OCI-LY1 (cell line): ENCODE measurements around the gene BRD2.
A peak's percentile ranks its signal among the peaks of the same experiment; 100 is the strongest.

Experiments
- H2AFZ ChIP-seq: fragments of 200-600 bp; sonication (generic), shearing (Covaris generic); 2 replicates; pipeline ENCODE4 v1.6.0; 2014; ENCODE audit warnings: antibody characterized with exemption, mild to moderate bottlenecking, low read length
- H3F3A ChIP-seq: fragments of 200-600 bp; sonication (generic), shearing (Covaris generic); 2 replicates; pipeline ENCODE4 v1.6.0; 2014; ENCODE audit warnings: mild to moderate bottlenecking, antibody characterized with exemption, low read length, moderate library complexity; ENCODE audit not compliant: insufficient read depth
- H3K27ac ChIP-seq: fragments of 200-600 bp; sonication (generic); 2 replicates; pipeline ENCODE4 v1.5.1; 2014; ENCODE audit warnings: low read length, mixed run types, mild to moderate bottlenecking, low read depth; ENCODE audit not compliant: poor library complexity, severe bottlenecking
- H3K27me3 ChIP-seq: fragments of 200-600 bp; sonication (generic); 2 replicates; pipeline ENCODE4 v1.6.0; 2014; ENCODE audit warnings: antibody characterized with exemption, mild to moderate bottlenecking, low read length, moderate library complexity; ENCODE audit not compliant: insufficient read depth
- H3K36me3 ChIP-seq: fragments of 200-600 bp; sonication (generic); 2 replicates; pipeline ENCODE4 v1.6.1; 2014; ENCODE audit warnings: mild to moderate bottlenecking, antibody characterized with exemption, low read length, moderate library complexity, mixed read lengths; ENCODE audit not compliant: insufficient read depth
- H3K4me1 ChIP-seq: fragments of 200-600 bp; sonication (generic); 2 replicates; pipeline ENCODE4 v1.5.1; 2014; ENCODE audit warnings: mild to moderate bottlenecking, low read length, moderate library complexity; ENCODE audit not compliant: insufficient read depth, severe bottlenecking
- H3K4me2 ChIP-seq: fragments of 200-600 bp; sonication (generic), shearing (Covaris generic); 2 replicates; pipeline ENCODE4 v1.6.1; 2014; ENCODE audit warnings: low read length
- H3K4me3 ChIP-seq: fragments of 200-600 bp; sonication (generic); 2 replicates; pipeline ENCODE4 v1.5.1; 2014; ENCODE audit warnings: low read length, low read depth, mild to moderate bottlenecking, mixed read lengths; ENCODE audit not compliant: poor library complexity, severe bottlenecking
- H3K79me2 ChIP-seq: fragments of 200-600 bp; shearing (Covaris generic); 2 replicates; pipeline ENCODE4 v1.6.1; 2016; ENCODE audit warnings: mixed run types, low read length, mixed read lengths; ENCODE audit not compliant: insufficient read depth
- H3K9ac ChIP-seq: fragments of 200-600 bp; sonication (generic), shearing (Covaris generic); 2 replicates; pipeline ENCODE4 v1.6.1; 2014; ENCODE audit warnings: mild to moderate bottlenecking, low read length, mixed read lengths
- H3K9me2 ChIP-seq: fragments of 200-600 bp; sonication (generic), shearing (Covaris generic); 2 replicates; pipeline ENCODE4 v1.6.1; 2014; ENCODE audit warnings: low read depth, mild to moderate bottlenecking, low read length, mixed read lengths
- H3K9me3 ChIP-seq: fragments of 200-600 bp; shearing (Covaris generic); 2 replicates; pipeline ENCODE4 v1.6.1; 2014; ENCODE audit warnings: low read length, mixed read lengths
- H4K20me1 ChIP-seq: fragments of 200-600 bp; sonication (generic), shearing (Covaris generic); 2 replicates; pipeline ENCODE4 v1.6.0; 2016; ENCODE audit warnings: mild to moderate bottlenecking, low read length; ENCODE audit not compliant: insufficient read depth
- CTCF ChIP-seq: fragments of 200-600 bp; sonication (generic), shearing (Covaris generic); IDR thresholded peaks from 2 replicates; pipeline ENCODE4 v1.5.1; 2017; ENCODE audit warnings: mild to moderate bottlenecking, antibody characterized with exemption, low read length, moderate library complexity, mixed read lengths
- EZH2 ChIP-seq: fragments of 200-600 bp; sonication (generic), shearing (Covaris generic); IDR thresholded peaks from 2 replicates; pipeline ENCODE4 v1.8.0; 2017; ENCODE audit warnings: borderline replicate concordance, mixed run types, mild to moderate bottlenecking, antibody characterized with exemption, low read length, moderate library complexity, mixed read lengths

BRD2 gene

GRCh38 chr6:32963866-32964265 is 4.5 kb upstream of the BRD2 start:
- Histone ChIP-seq H3K27ac (no peak overlapping the region), H2AFZ (no peak overlapping the region), H3K4me2 (no peak overlapping the region), H3K79me2 (0 out of 2 replicates have a peak, but pooled peaks cover 14% of the 10 kb centered on the region), H3K9me2 (no peaks in the 10 kb centered on the region), H3K9ac (no peak overlapping the region), H3K9me3 (peaks cover 8% of the 10 kb centered on the region), H4K20me1 (no peaks in the 10 kb centered on the region), H3K4me1 (peaks cover 36% of the 10 kb centered on the region), H3K4me3 (no peak overlapping the region), H3K27me3 (no peaks in the 10 kb centered on the region), H3K36me3 (no peaks in the 10 kb centered on the region), H3F3A (no peaks in the 10 kb centered on the region; the same call in 1 of the 2 replicates)
- TF ChIP-seq EZH2 (no peak), CTCF (no peak)

GRCh38 chr6:32964776-32965175 is 3.6 kb upstream of the BRD2 start:
- Histone ChIP-seq H2AFZ (no peak overlapping the region), H3K9me2 (no peaks in the 10 kb centered on the region), H3K4me2 (0 out of 2 replicates have a peak overlapping the region, but pooled peaks have one; percentile 93), H3K27me3 (no peaks in the 10 kb centered on the region), H3K79me2 (0 out of 2 replicates have a peak, but pooled peaks cover 14% of the 10 kb centered on the region), H3K4me3 (no peak overlapping the region), H3F3A (no peaks in the 10 kb centered on the region; the same call in none of the 2 replicates), H3K9ac (no peak overlapping the region), H4K20me1 (no peaks in the 10 kb centered on the region), H3K9me3 (peaks cover 8% of the 10 kb centered on the region), H3K4me1 (peaks cover 45% of the 10 kb centered on the region), H3K27ac (no peak overlapping the region), H3K36me3 (0 out of 2 replicates have a peak, but pooled peaks cover 7% of the 10 kb centered on the region)
- TF ChIP-seq CTCF: no peak
- TF ChIP-seq EZH2: no peak

GRCh38 chr6:32967151-32968091 is 973 bp upstream of the BRD2 start:
- H3K79me2 ChIP-seq: peaks cover 4% of the 10 kb centered on the region
- TF ChIP-seq EZH2: no peak
- peak; percentile 84 for TF ChIP-seq CTCF
- no peaks in the 10 kb centered on the region for H3K9me2 ChIP-seq
- H3F3A ChIP-seq: no peaks in the 10 kb centered on the region; the same call in none of the 2 replicates
- peak overlapping the region; percentile 99 for H3K27ac ChIP-seq
- H3K4me2 ChIP-seq: peak overlapping the region; percentile 93
- H2AFZ ChIP-seq: no peak overlapping the region
- H3K4me3 ChIP-seq: peak overlapping the region; percentile 97
- H3K9ac ChIP-seq: peak overlapping the region; percentile 99
- H3K27me3 ChIP-seq: no peaks in the 10 kb centered on the region
- H3K9me3 ChIP-seq: no peaks in the 10 kb centered on the region
- peaks cover 58% of the 10 kb centered on the region for H3K4me1 ChIP-seq
- peaks cover 17% of the 10 kb centered on the region for H3K36me3 ChIP-seq
- H4K20me1 ChIP-seq: no peaks in the 10 kb centered on the region
